Erythroblast (primary cell): Measurements from ENCODE around the gene HOXD12.
A peak's percentile ranks its signal among the peaks of the same experiment; 100 is the strongest.

Experiments
- DNase-seq, 2 experiments: peaks; one replicate each; lab custom pipeline; 2025; lab: John Stamatoyannopoulos, UW
- GATA1 ChIP-seq: IDR thresholded peaks from 2 replicates; pipeline ENCODE4 v1.6.1; 2011; ENCODE audit warnings: low read depth, mild to moderate bottlenecking, control low read depth, low read length, moderate library complexity
- POLR2A ChIP-seq: IDR thresholded peaks from 2 replicates; pipeline ENCODE4 v1.6.1; 2011; ENCODE audit warnings: mild to moderate bottlenecking, low read length

The HOXD12 gene

GRCh38 chr2:176110415-176111308 lies 11.1 kb downstream of the HOXD12 start:
- no peak for TF ChIP-seq POLR2A
- no peak for TF ChIP-seq GATA1
- DNase-seq: no peak

- TF ChIP-seq POLR2A: no peak
- no peak for TF ChIP-seq GATA1
- peak; percentile 61 to 66 for DNase-seq
Measured at GRCh38 chr2:176111309-176111663, 11.7 kb downstream of the HOXD12 start.

GRCh38 chr2:176111846-176112374 lies 12.3 kb downstream of the HOXD12 start:
- no peak for DNase-seq
- TF ChIP-seq POLR2A (no peak), GATA1 (no peak)

- DNase-seq: no peak
Measured at GRCh38 chr2:176112375-176113302, 13.0 kb downstream of the HOXD12 start.

GRCh38 chr2:176114120-176114929 lies 14.7 kb downstream of the HOXD12 start:
- TF ChIP-seq GATA1 (no peak), POLR2A (no peak)

More at GRCh38 chr2:176112375-176113302, 13.0 kb downstream of the HOXD12 start:
- TF ChIP-seq POLR2A (no peak), GATA1 (no peak)

GRCh38 chr2:176114930-176115625 lies 15.5 kb downstream of the HOXD12 start:
- no peak for TF ChIP-seq POLR2A
- no peak for TF ChIP-seq GATA1
- DNase-seq: no peak

More at GRCh38 chr2:176114120-176114929, 14.7 kb downstream of the HOXD12 start:
- DNase-seq: no peak

- peak; percentile 27 to 32 for DNase-seq
- TF ChIP-seq POLR2A: no peak
- TF ChIP-seq GATA1: no peak
Measured at GRCh38 chr2:176115883-176116813, 16.6 kb downstream of the HOXD12 start, which contains the start of gene HOXD10. Gene HOXD10, plus strand, starts transcription at chr2:176116778. Its CDS starts 56 bp downstream, at chr2:176116834.

- DNase-seq: no peak
- TF ChIP-seq GATA1 (no peak), POLR2A (no peak)
Measured at GRCh38 chr2:176117162-176117822, 17.7 kb downstream of the HOXD12 start.

GRCh38 chr2:176117823-176118371 lies 18.3 kb downstream of the HOXD12 start:
- no peak for DNase-seq
- TF ChIP-seq GATA1 (no peak), POLR2A (no peak)

GRCh38 chr2:176118601-176119339 lies 19.2 kb downstream of the HOXD12 start:
- TF ChIP-seq POLR2A: no peak
- TF ChIP-seq GATA1: no peak
- peak; percentile 63 to 74 for DNase-seq
